PC-3 (cell line): ENCODE measurements around the gene DGKH. TPM values are rescaled to one million over a fixed set of nuclear protein-coding genes. Genes with fewer than 3 reads are reported as not detected.

Source experiments
- ATAC-seq: fragments of 200-7000 bp; cut with Tn5 transposase; 2 replicates; pipeline ENCODE4 v1.9.1; 2020; ENCODE audit warnings: mild to moderate bottlenecking, moderate library complexity
- BruUV-seq: library from RNA; stranded (reverse); fragments of 400-500 nt; replicated peaks from 2 replicates; lab custom pipeline; 2021; lab: Mats Ljungman, UMichigan
- CTCF ChIA-PET: fragments of 300-600 bp; sonication (Branson Sonifier 250); formaldehyde crosslinking; loops from one replicate; lab custom pipeline; 2022; ENCODE audit warnings: antibody characterized with exemption; lab: Charles Lee
- POLR2A ChIA-PET: fragments of 300-600 bp; sonication (Branson Sonifier 250); formaldehyde crosslinking; loops from one replicate; lab custom pipeline; 2022; ENCODE audit warnings: antibody characterized with exemption; ENCODE audit not compliant: unreplicated experiment; lab: Charles Lee
- DNase-seq: peaks from one replicate; pipeline ENCODE4 v3.0.0-alpha.2; 2015
- H2AFZ ChIP-seq: fragments of 300-600 bp; sonication (generic); 2 replicates; pipeline ENCODE4 v1.6.0; 2016; ENCODE audit warnings: antibody characterized with exemption, low read length
- H3F3A ChIP-seq: fragments of 300-600 bp; sonication (generic); one replicate; pipeline ENCODE4 v1.6.0; 2017; ENCODE audit warnings: antibody characterized with exemption, low read length, control low read depth, mild to moderate bottlenecking; ENCODE audit not compliant: unreplicated experiment
- H3K27ac ChIP-seq: fragments of 300-600 bp; sonication (generic); 2 replicates; pipeline ENCODE4 v1.5.1; 2016; ENCODE audit warnings: mild to moderate bottlenecking, low read length
- H3K27me3 ChIP-seq: fragments of 300-600 bp; sonication (generic); 2 replicates; pipeline ENCODE4 v1.6.1; 2016; ENCODE audit warnings: low read length, mixed read lengths
- H3K36me3 ChIP-seq: fragments of 300-600 bp; sonication (generic); 2 replicates; pipeline ENCODE4 v1.6.1; 2016; ENCODE audit warnings: low read depth, mixed run types, low read length, mixed read lengths
- H3K4me1 ChIP-seq: fragments of 300-600 bp; sonication (generic); 2 replicates; pipeline ENCODE4 v1.5.1; 2016; ENCODE audit warnings: low read length; ENCODE audit not compliant: insufficient read depth
- H3K4me2 ChIP-seq: fragments of 300-600 bp; sonication (generic); 2 replicates; pipeline ENCODE4 v1.6.0; 2016; ENCODE audit warnings: low read length
- H3K4me3 ChIP-seq: fragments of 300-600 bp; sonication (generic); 2 replicates; pipeline ENCODE4 v1.5.1; 2016; ENCODE audit warnings: mild to moderate bottlenecking, low read length, mixed read lengths
- H3K79me2 ChIP-seq: fragments of 300-600 bp; sonication (generic); 2 replicates; pipeline ENCODE4 v1.6.1; 2017; ENCODE audit warnings: low read length, mixed read lengths
- H3K9ac ChIP-seq: fragments of 300-600 bp; sonication (generic); 2 replicates; pipeline ENCODE4 v1.6.0; 2016; ENCODE audit warnings: mild to moderate bottlenecking, low read length
- H3K9me2 ChIP-seq: fragments of 300-600 bp; sonication (generic); replicated peaks from 2 replicates; pipeline ENCODE4 v1.6.1; 2016; ENCODE audit warnings: mixed run types, low read length, mixed read lengths
- H3K9me3 ChIP-seq: fragments of 300-600 bp; sonication (generic); 2 replicates; pipeline ENCODE4 v1.6.1; 2016; ENCODE audit warnings: low read length, mixed read lengths
- H4K20me1 ChIP-seq: fragments of 300-600 bp; sonication (generic); 2 replicates; pipeline ENCODE4 v1.6.1; 2016; ENCODE audit warnings: low read length, mixed read lengths
- CTCF ChIP-seq: fragments of 300-600 bp; sonication (generic); conservative IDR thresholded peaks from 2 replicates; pipeline ENCODE4 v1.5.1; 2017; ENCODE audit warnings: antibody characterized with exemption, low read depth, mild to moderate bottlenecking, low read length
- EZH2 ChIP-seq: fragments of 300-600 bp; sonication (generic); IDR thresholded peaks from one replicate; pipeline ENCODE4 v1.6.1; 2017; ENCODE audit warnings: antibody characterized with exemption, mild to moderate bottlenecking, low read length; ENCODE audit not compliant: unreplicated experiment
- EZH2phosphoT487 ChIP-seq: fragments of 300-600 bp; sonication (generic); IDR thresholded peaks from 2 replicates; pipeline ENCODE4 v1.6.1; 2018; ENCODE audit warnings: mild to moderate bottlenecking, antibody characterized with exemption, low read length, borderline replicate concordance
- intact Hi-C: fragments of 100-400 bp; cut with micrococcal nuclease; formaldehyde crosslinking; loops from 2 replicates; pipeline ENCODE4 v1.9.0; 2023
- total RNA-seq: library from RNA; depleted of rRNA; stranded (reverse); fragments of >200 nt; gene quantifications from 2 replicates; pipeline ENCODE4 v1.2.3, GENCODE V29; 2014

Gene DGKH
- total RNA-seq, 1 experiment from 2014 or later: 5.9 TPM

- intact Hi-C loops: no loop called here
- DNase-seq: no peak
Observed at GRCh38 chr13:42129033-42129432, 80.6 kb downstream of the DGKH start.

GRCh38 chr13:42136518-42136917, 88.1 kb downstream of the DGKH start:
- no peak overlapping the region for H3K27ac ChIP-seq
- H3K4me3 ChIP-seq: no peak overlapping the region
- H3K79me2 ChIP-seq: no peaks in the 10 kb centered on the region
- H3F3A ChIP-seq: no peaks in the 10 kb centered on the region
- ChIA-PET POLR2A (no interaction called here), CTCF (no interaction called here)
- H2AFZ ChIP-seq: no peak overlapping the region
- no peak for TF ChIP-seq EZH2phosphoT487
- TF ChIP-seq CTCF: no peak
- TF ChIP-seq EZH2: no peak
- H3K27me3 ChIP-seq: no peaks in the 10 kb centered on the region
- no TSS peak for BruUV-seq
- H3K36me3 ChIP-seq: no peaks in the 10 kb centered on the region
- DNase-seq (no peak), ATAC-seq (no peak)
- H3K4me1 ChIP-seq: peaks cover 17% of the 10 kb centered on the region
- H3K9me3 ChIP-seq: no peaks in the 10 kb centered on the region
- H3K9ac ChIP-seq: no peak overlapping the region
- intact Hi-C loops: no loop called here
- no peak overlapping the region for H3K4me2 ChIP-seq
- H4K20me1 ChIP-seq: no peaks in the 10 kb centered on the region
- H3K9me2 ChIP-seq: no peaks in the 10 kb centered on the region

More at GRCh38 chr13:42129033-42129432, 80.6 kb downstream of the DGKH start:
- H3K4me2 ChIP-seq: no peak overlapping the region
- H2AFZ ChIP-seq: no peak overlapping the region
- no peaks in the 10 kb centered on the region for H3K27me3 ChIP-seq
- BruUV-seq: no TSS peak
- no peak for ATAC-seq
- H3K27ac ChIP-seq: no peak overlapping the region
- no peak for TF ChIP-seq CTCF
- TF ChIP-seq EZH2: no peak
- no peak for TF ChIP-seq EZH2phosphoT487
- H3K4me1 ChIP-seq: peaks cover 7% of the 10 kb centered on the region
- H3K9me3 ChIP-seq: no peaks in the 10 kb centered on the region
- H3K4me3 ChIP-seq: no peak overlapping the region
- H3F3A ChIP-seq: no peaks in the 10 kb centered on the region
- peaks cover 4% of the 10 kb centered on the region; the same call in 1 of the 2 replicates for H3K36me3 ChIP-seq
- no peaks in the 10 kb centered on the region for H4K20me1 ChIP-seq
- ChIA-PET POLR2A (no interaction called here), CTCF (no interaction called here)
- no peak overlapping the region for H3K9ac ChIP-seq
- no peaks in the 10 kb centered on the region for H3K9me2 ChIP-seq
- no peaks in the 10 kb centered on the region for H3K79me2 ChIP-seq

- Histone ChIP-seq H3K4me2 (no peak overlapping the region), H3K9ac (no peak overlapping the region), H3K27ac (no peak overlapping the region), H3K79me2 (no peaks in the 10 kb centered on the region), H3K36me3 (no peaks in the 10 kb centered on the region), H3F3A (no peaks in the 10 kb centered on the region), H3K4me3 (no peak overlapping the region), H4K20me1 (no peaks in the 10 kb centered on the region), H3K9me3 (no peaks in the 10 kb centered on the region), H2AFZ (no peak overlapping the region), H3K9me2 (no peaks in the 10 kb centered on the region), H3K4me1 (peaks cover 17% of the 10 kb centered on the region), H3K27me3 (no peaks in the 10 kb centered on the region)
- ATAC-seq (peak; percentile 16; the same call in 1 of the 2 replicates), DNase-seq (no peak)
- ChIA-PET POLR2A (no interaction called here), CTCF (no interaction called here)
- intact Hi-C loops: no loop called here
- BruUV-seq: no TSS peak
- TF ChIP-seq CTCF (no peak), EZH2phosphoT487 (no peak), EZH2 (no peak)
Observed at GRCh38 chr13:42137856-42138537, 89.5 kb downstream of the DGKH start.
